ENCODE data around the gene EPHA5.

EPHA5 gene

DNA sequence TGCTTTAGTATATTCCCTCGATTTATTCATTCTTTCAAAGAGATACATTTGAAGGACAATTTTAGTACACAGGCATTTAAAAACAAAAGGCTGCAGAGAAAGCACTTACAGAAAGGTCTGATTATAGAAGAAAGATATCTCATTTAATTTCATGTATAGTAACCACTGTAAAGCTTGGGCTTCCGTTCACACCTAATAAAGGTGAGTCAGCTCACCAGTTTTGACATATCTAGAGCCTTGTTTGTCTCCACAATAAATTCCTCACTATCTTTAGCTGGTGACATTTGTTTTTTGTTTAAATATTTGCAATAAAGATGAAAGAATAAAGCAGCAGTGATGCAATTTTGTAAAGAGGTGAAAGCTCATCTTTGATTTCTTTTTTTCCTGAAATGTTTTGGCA, 1.1 kb upstream of the EPHA5 start:
- Histone ChIP-seq H3K27ac (replicated peaks) (no peak overlapping the region), H3K27me3 (ENCODE audit: insufficient read depth, poor library complexity, severe bottlenecking) (peaks cover 36% of the 10 kb centered on the region), H3K4me3 (replicated peaks; ENCODE audit: insufficient read depth, low read length) (no peak overlapping the region)
- TF ChIP-seq POLR2AphosphoS5 (IDR thresholded peaks at IDR 0.05; ENCODE audit: low read depth), result no peak
- TF ChIP-seq GABPA (IDR thresholded peaks at IDR 0.05; ENCODE audit: low read depth), result no peak
- TF ChIP-seq, protein P1, sequence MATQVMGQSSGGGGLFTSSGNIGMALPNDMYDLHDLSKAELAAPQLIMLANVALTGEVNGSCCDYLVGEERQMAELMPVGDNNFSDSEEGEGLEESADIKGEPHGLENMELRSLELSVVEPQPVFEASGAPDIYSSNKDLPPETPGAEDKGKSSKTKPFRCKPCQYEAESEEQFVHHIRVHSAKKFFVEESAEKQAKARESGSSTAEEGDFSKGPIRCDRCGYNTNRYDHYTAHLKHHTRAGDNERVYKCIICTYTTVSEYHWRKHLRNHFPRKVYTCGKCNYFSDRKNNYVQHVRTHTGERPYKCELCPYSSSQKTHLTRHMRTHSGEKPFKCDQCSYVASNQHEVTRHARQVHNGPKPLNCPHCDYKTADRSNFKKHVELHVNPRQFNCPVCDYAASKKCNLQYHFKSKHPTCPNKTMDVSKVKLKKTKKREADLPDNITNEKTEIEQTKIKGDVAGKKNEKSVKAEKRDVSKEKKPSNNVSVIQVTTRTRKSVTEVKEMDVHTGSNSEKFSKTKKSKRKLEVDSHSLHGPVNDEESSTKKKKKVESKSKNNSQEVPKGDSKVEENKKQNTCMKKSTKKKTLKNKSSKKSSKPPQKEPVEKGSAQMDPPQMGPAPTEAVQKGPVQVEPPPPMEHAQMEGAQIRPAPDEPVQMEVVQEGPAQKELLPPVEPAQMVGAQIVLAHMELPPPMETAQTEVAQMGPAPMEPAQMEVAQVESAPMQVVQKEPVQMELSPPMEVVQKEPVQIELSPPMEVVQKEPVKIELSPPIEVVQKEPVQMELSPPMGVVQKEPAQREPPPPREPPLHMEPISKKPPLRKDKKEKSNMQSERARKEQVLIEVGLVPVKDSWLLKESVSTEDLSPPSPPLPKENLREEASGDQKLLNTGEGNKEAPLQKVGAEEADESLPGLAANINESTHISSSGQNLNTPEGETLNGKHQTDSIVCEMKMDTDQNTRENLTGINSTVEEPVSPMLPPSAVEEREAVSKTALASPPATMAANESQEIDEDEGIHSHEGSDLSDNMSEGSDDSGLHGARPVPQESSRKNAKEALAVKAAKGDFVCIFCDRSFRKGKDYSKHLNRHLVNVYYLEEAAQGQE (IDR thresholded peaks at IDR 0.05; ENCODE audit: insufficient replicate concordance, low read depth), result no peak
- TF ChIP-seq, protein P2, sequence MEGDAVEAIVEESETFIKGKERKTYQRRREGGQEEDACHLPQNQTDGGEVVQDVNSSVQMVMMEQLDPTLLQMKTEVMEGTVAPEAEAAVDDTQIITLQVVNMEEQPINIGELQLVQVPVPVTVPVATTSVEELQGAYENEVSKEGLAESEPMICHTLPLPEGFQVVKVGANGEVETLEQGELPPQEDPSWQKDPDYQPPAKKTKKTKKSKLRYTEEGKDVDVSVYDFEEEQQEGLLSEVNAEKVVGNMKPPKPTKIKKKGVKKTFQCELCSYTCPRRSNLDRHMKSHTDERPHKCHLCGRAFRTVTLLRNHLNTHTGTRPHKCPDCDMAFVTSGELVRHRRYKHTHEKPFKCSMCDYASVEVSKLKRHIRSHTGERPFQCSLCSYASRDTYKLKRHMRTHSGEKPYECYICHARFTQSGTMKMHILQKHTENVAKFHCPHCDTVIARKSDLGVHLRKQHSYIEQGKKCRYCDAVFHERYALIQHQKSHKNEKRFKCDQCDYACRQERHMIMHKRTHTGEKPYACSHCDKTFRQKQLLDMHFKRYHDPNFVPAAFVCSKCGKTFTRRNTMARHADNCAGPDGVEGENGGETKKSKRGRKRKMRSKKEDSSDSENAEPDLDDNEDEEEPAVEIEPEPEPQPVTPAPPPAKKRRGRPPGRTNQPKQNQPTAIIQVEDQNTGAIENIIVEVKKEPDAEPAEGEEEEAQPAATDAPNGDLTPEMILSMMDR (IDR thresholded peaks at IDR 0.05; ENCODE audit: insufficient read depth, low read length), result no peak
- no peak for TF ChIP-seq SPI1 (IDR thresholded peaks at IDR 0.05; ENCODE audit: borderline replicate concordance, low read depth)
- DNase-seq (ENCODE audit: low read depth in 1 of 2, low spot score in 1 of 2), result no peak

DNA sequence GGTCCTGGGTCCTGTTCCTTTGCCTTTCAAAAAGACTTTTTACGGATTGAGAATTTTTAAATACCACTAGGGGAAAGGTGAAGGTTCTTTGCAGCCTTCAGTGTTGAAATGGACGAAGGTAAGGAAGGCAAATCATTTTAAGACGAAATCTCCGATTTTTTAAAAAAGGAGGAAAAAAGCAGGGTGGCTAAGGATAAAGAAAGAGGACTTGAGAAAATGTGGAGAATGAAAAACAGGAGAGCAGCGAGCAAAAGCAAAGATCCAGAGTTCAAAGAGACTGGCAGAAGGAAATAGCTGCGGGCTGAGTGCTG, 314 bp downstream of the EPHA5 start:
- no peak overlapping the region for H3K27ac ChIP-seq (replicated peaks)
- no peak overlapping the region for H3K4me3 ChIP-seq (replicated peaks; ENCODE audit: insufficient read depth, low read length)
- no peak for TF ChIP-seq POLR2AphosphoS5 (IDR thresholded peaks at IDR 0.05; ENCODE audit: low read depth)
- no peak for DNase-seq (ENCODE audit: low read depth in 1 of 2, low spot score in 1 of 2)
- H3K27me3 ChIP-seq (ENCODE audit: insufficient read depth, poor library complexity, severe bottlenecking), result peaks cover 40% of the 10 kb centered on the region

GRCh38 chr4:65669111-65670019, 924 bp downstream of the EPHA5 start:
- Histone ChIP-seq H3K4me3 (replicated peaks; ENCODE audit: insufficient read depth, low read length) (no peak overlapping the region), H3K27ac (replicated peaks) (no peak overlapping the region), H3K27me3 (ENCODE audit: insufficient read depth, poor library complexity, severe bottlenecking) (peaks cover 40% of the 10 kb centered on the region)
- no peak for DNase-seq (ENCODE audit: low read depth in 1 of 2, low spot score in 1 of 2)
- TF ChIP-seq, protein P1 (IDR thresholded peaks at IDR 0.05; ENCODE audit: insufficient replicate concordance, low read depth), result no peak
- no peak for TF ChIP-seq POLR2AphosphoS5 (IDR thresholded peaks at IDR 0.05; ENCODE audit: low read depth)

- no peak overlapping the region for H3K27ac ChIP-seq (replicated peaks)
- no peak overlapping the region for H3K4me3 ChIP-seq (replicated peaks; ENCODE audit: insufficient read depth, low read length)
- TF ChIP-seq, protein P1 (IDR thresholded peaks at IDR 0.05; ENCODE audit: insufficient replicate concordance, low read depth), result no peak
- TF ChIP-seq GABPA (IDR thresholded peaks at IDR 0.05; ENCODE audit: low read depth), result no peak
- TF ChIP-seq POLR2AphosphoS5 (IDR thresholded peaks at IDR 0.05; ENCODE audit: low read depth), result no peak
- TF ChIP-seq, protein P2 (IDR thresholded peaks at IDR 0.05; ENCODE audit: insufficient read depth, low read length), result no peak
- TF ChIP-seq SPI1 (IDR thresholded peaks at IDR 0.05; ENCODE audit: borderline replicate concordance, low read depth), result no peak
- H3K27me3 ChIP-seq (ENCODE audit: insufficient read depth, poor library complexity, severe bottlenecking), result peaks cover 40% of the 10 kb centered on the region
- no peak for DNase-seq (ENCODE audit: low read depth in 1 of 2, low spot score in 1 of 2)
These were observed 1.8 kb downstream of the EPHA5 start for GRCh38 chr4:65668201-65669089.
